ENCODE data around the gene SMIM33.
"Not testable (repeated sequence)": the region's sequence is repeated elsewhere in the genome, so short reads cannot be mapped to it uniquely, and the experiment has no call there.

The SMIM33 gene

DNA sequence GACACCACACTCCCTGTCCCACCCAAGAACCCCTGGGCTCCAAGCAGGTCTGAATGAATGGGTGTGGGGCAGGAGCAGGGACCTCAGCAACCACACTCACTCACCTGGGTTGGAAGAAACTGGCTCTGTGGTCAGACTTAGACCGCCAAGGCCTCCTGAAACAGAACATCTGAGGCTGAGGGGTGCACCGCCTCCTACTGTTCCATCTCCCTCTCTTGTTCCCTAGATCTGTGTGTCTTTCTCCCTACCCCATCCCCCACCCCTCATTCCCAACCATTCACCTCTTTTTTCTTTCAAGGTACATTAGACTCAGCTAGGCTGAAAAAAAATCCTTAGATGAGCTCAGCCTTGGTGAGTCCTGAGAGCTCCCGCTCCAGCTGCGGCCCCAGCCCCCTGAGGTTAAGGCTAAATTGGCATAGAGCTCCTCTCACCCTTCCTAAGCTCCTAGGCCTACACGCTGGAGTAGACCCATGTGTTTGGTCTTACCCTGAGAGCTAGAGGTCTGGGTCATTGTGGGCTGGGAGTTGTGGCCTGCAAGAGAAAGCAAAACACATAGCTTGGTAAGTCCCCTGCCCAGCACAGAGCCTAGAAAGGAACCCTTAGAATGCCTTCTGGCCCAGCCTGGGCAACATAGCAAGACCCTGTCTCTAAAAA lies 13.0 kb upstream of the SMIM33 start:
- DNase-seq: no peak

DNA sequence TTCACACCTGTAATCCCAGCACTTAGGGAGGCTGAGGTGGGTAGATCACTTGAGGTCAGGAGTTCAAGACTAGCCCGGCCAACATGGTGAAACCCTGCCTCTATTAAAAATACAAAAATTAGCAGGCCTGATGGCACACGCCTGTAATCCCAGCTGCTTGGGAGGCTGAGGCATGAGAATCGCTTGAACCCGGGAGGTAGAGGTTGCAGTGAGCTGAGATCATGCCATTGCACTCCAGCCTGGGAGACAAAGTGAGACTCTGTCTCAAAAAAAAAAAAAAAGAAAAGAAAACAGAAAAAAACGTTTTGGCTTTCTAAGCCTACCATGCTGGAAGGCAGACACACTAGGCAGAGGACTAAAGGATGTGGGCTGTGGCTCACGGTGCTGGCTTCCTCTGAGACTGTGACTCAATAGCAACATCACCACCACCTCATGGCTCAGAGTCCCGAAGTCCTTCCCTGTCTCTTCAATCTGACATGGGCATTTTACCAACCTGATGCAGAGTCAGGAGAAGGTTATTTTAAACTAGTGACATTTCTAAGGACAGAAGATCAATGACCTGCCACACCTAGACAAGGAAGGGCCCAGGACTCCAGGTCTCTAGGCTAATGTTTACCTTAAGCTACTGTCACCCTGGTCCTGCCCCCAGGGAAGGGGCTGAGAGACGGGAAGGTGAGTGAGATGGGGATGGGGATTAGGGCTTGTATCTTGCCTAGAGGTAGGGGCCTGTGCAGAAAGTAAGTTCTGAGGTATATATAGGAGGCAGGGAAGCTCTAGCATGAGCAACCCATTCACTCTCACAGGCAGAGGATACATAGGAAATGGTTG lies 12.0 kb upstream of the SMIM33 start:
- peak; percentile 57 for DNase-seq

DNA sequence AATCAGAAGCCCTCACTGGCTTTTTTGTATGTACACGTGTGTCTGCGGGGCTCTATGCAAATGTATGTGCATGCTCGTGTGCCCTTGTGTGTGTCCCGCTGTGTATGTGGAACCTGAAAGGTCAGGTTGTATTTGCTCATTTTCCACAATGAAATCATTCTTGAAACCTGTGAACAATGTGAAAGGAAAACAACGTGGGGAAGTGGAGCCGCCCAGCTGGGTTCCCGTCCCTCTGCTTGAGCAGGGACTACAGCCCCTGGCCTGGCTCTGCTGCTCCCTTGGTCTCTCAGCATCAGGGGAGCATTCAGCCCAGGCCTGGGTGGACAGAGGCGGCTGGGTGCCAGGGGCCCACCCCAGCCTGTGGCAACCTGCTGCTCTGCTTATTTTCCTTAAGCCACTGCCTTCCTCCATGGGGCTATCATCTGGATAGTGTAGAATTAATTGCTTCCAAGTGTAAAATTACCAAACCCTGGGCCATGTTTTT lies 11.3 kb upstream of the SMIM33 start:
- DNase-seq: no peak

DNA sequence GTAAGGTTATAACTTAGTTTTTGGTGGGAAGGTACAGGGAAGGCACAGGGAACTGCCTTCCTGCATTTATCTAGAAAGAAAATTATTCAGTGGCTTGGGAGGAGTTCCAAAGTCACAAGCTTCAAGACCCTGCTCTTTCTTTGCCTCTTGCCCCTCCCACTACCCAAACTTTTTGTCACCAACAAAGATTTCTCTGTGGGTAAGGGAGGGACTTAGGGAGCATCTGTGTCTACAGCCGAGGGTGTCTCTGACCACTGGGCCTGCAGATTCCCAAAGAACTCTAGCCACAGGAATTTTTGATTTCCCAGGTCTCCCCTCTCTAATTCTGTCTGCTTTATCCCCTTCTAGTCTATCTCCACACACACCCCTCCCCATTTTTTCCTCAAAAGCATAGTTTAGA lies 10.3 kb upstream of the SMIM33 start:
- DNase-seq: no peak

DNA sequence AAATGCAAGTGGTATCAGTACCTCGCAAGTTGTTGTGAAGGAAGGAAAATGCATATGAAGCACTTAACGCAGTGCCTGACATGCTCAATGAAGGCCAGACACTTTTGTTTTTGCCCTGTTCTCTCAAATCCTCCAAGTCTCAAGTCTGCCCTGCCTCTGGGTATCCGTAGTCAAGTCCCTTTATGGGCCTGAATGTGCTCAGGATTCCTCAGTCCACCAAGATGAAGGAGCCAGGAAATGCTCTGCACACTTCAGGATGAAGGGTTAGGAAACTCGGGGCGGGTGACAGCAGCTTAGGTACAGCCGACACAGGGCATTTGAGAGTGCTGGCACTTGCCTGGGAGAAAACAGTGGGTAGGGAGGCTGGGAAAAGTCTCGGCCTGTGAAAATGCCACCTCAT lies 9.6 kb upstream of the SMIM33 start:
- no peak for DNase-seq

DNA sequence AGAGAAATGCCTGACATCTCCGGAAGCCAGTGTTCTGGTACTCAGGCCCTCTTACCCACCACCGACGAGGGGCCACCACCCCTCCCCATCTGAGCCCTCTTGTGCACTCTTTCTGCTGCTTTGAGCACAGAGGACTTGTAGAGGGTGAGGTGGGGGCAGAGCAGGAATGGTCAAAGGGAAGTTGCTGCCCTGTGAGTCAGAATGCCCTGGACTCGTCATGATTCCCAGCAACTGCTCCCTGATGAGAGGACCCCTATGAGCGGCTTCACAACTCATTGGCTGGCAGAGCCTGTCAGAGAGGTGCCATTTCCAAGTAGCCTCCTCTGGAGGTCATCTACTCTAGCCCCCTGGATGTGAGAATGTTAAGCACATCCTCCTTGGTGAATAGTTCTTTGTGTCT lies 9.1 kb upstream of the SMIM33 start:
- no peak for DNase-seq

DNA sequence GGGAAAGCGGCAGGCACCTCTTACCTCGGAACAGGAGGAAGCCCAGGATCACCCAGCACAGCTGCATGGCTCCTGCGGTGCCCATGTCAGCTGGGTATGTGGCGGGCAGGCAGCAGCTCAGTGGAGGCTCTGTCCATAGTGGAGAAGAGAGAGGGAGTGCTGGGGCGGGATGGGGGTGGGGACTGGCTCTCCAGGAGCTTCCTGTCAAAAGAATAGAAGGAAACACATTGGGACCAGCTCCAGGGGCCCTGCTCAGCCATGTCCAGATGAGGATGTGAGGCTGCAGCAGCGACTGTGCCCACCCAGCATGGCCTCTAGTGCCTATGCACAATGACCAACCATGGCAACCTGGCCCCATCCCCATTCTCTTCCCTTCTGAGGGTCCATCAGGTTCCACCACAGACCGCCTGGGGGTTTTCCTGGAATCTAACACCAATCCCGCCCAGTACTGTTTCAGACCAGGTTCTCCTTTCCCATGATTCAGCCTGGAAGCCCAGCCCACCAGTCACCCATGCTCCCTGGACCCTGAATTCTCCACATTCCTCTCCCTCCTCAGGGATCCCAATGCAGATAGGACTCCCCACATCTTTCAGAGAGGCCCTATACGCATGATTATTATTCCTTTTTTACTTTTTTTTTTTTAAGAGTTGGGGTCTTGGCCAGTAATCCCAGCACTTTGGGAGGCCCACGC lies 8.1 kb upstream of the SMIM33 start, which contains the start of gene ECSCR:
TSS of gene ECSCR (minus strand) at position 158 of the 691 bp plus-strand sequence. CDS start at position 85, 73 bp downstream.
- no peak for DNase-seq

DNA sequence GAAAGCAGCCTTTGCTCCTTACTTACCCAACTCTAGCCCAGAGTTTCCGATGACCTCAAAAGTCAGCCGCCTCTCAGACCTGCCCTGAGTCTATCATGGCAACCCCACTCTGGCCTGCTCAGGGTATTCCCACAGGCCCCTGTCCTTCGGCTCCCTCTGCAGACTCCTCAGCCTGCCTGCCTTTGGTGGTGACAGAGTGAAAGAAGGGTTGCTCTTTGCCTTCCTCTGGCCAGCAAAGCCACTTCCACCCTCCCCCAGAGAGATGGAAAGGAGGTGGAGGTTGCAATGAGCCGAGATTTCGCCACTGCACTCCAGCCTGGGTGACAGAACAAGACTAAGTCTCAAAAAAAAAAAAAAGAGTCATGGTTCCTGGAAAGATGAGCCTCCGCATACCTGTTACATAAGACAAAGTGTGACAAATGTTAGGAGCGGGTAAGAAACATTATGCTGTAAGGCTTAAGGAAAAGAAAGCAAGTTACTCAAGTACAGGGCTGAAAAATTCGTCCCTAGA lies 2.3 kb upstream of the SMIM33 start:
- DNase-seq: no peak

DNA sequence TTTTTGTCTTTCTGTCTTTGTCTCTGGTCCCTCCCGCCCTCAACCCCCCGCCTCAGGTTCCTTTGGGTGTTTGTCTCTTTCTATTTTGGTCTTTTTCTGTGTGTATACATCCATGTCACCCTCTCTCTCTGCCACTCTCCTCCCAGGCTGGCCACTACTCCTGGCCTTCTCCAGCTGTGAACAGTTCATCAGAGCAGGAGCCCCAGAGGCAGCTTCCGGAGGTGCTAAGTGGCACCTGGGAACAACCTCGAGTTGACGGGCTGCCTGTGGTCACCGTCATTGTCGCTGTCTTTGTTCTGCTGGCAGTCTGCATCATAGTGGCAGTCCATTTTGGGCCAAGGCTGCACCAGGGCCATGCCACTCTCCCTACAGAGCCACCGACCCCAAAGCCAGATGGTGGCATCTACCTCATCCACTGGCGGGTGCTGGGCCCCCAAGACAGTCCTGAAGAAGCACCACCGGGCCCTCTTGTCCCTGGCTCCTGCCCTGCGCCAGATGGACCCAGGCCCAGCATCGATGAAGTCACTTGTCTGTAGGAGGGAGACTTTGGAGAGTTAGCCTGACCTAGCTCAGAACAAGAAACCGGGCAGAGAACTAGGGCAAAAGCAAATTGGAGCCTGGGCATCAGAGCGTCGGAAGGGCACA lies 1.7 kb downstream of the SMIM33 start:
- DNase-seq: no peak

DNA sequence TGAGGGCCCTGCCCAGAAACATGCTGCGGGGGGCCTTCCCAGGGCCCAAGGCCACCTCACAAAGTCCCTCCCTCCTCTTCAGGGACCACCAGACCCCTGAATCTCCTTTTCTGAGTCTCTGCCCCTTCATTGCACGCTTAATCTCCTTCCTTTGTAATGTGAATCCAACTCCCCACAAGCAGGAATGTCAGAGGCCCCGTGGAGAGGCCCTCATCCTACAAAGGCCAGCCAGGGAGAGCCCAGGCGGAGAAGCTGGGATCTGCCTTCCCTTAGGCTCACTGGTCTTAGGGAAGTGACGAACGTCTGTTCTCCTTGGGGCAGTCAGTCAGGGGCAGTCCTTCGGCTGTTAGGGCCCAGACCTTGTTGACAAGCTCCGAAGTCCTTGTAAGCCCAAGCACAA lies 2.3 kb downstream of the SMIM33 start:
- no peak for DNase-seq

DNA sequence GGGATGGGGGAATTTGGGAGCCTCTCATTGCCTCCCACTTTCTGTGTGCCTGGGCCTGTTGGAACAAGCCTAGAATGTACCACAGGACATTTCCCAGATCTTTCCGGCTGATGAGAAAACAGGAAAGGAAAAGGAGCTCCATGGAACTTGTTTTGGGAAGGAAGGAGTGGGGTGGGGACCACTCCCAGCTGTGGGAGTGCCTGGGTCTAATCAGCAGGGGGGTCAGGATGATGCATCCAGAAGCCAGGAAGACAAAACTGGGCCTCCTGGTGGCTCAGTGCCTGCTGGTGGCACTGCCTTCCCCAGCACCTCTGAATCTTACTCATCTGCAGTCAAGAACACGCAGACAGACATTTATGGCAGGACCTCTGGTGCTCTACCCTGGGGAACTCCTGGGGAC lies 2.8 kb downstream of the SMIM33 start:
- no peak for DNase-seq

DNA sequence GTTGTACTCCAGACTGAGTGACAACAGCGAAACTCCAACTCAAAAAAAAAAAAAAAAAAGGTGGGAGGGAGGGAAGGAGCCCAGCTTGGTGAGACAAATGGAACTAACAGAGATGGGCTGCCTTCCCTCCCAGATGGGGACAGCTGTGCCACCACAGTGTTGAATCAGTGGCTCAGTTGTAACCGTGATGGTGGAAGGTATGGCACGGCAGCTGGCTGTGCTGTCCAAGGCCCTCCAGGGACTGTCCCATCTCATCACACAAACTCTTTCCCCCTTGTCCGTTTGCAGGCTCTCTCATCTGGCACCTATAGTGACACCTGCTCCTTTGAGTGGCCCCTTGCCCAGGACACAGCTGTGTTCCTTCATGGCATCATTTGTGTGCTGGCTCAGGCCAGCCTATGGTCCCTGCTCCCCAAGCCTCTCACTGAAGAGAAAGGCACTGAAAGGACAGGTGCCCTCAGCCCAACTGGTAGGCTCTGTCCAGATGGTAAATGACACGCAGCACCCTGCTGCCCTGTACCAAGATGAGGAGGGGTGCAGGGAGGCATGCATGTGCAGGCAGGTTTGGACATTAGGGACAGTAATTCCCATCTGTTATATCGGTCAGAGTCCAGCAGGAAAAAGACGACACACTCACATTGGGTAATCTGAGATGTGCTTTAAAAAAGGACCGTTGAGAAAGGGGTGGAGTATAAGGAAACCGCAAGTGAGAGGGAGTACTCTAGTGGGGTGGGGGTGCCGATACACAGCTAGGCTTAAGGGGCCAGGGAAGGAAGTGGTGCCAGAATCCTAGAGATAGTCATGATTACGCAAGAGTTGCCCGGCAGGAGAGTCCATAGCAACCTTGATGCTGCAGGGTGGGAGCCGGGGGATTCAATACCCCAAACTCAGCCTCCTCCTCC lies 4.3 kb downstream of the SMIM33 start:
- DNase-seq: no peak

DNA sequence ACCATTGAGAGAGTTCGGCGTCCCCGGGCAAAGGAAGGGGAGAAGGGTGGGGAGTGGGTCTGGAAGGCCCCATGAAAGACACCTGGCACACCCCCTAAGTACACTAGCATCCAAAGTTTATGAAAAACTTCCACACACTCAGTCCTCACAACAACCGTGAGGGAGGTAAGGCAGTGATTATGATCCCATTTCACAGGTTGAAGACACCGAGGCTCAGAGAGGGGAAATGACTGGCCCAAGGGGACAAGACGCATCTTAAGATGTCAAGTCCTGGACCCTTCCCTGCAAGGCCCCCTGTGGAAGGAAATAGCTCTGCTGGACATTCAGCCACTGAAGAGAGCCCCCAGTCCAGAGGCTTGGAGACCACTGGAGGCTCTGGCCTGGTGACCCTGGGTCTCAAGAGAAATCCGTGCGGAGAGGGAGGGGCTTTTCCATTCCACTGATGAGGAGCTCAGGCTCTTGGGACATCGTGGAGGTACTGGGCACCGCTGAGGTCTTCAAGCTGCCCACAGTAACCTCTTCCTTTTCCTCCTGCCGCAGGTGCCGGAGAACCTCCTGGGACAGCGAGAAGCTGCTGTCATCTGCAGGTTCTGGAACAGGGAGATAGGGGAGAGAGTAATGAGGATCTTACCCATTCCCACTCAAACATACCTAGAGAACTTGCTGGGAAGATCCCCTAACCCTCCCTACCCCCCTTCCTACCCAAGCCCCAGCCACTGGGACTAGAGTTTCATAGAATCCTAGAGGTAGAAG lies 5.2 kb downstream of the SMIM33 start:
- DNase-seq: no peak

DNA sequence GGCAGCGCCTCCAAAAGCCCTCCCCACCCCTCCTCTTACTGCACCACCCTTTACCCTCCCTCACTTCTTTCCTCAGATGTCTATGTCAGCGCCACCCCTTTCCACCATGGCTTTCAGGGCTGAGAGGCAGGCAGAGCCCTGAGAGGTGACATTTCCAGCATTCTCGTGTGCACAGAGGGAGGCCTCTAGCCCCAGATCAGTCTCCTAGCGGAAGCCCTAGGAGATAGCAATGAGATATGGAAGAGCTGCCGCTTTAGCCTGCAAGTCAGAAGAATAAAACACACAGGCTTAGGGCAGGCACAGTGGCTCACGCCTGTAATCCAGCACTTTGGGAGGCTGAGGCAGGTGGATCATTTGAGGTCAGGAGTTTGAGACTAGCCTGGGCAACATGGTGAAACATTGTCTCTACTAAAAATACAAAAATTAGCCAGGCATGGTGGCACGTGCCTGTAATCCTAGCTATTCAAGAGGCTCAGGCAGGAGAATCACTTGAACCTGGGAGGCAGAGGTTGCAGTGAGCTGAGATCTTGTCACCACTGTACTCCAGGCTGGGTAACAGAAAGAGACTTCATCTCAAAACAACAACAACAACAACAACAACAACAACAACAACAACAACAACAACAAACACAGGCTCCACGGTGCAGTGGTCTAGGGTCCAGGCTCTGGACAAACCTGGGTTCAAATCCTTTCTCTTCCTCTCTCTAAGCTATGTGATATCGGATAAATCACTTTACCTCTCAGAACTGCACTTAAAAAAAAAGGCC lies 8.0 kb downstream of the SMIM33 start:
- not testable (repeated sequence) for DNase-seq

DNA sequence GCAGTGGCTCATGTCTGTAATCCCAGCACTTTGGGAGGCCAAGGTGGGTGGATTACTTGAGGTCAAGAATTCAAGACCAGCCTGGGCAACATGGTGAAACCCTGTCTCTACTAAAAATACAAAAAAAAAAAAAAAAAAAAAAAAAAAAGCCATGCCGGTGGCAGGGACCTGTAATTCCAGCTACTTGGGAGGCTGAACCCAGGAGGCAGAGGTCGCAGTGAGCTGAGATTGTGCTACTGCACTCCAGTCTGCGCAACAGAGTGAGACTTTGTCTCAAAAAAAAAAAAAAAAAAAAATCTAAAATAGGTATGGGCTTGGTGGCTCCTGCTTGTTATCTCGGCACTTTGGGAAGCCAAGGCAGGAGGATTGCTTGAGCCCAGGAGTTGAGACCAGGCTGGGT lies 8.9 kb downstream of the SMIM33 start:
- not testable (repeated sequence) for DNase-seq

DNA sequence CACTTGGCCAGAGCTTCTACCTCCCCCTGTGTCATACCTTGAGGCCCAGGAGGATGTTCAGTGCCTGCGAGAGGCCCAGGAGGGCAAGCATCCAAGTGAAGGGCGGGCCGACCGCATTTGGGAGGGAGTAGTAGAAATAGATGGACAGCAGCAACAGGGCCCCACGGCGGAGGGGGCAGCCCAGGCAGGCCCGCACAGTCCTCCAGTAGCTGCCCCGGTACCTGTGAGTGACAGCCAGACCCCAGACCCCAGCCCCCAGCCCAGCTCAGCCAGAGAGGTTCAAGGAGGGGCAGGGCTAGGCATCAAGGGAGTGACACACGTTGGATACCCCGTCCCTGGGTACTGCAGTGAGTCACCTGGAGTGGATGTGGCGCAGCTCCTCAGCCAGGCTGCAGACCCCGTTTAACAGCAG lies 10.3 kb downstream of the SMIM33 start:
- DNase-seq: peak; percentile 33

DNA sequence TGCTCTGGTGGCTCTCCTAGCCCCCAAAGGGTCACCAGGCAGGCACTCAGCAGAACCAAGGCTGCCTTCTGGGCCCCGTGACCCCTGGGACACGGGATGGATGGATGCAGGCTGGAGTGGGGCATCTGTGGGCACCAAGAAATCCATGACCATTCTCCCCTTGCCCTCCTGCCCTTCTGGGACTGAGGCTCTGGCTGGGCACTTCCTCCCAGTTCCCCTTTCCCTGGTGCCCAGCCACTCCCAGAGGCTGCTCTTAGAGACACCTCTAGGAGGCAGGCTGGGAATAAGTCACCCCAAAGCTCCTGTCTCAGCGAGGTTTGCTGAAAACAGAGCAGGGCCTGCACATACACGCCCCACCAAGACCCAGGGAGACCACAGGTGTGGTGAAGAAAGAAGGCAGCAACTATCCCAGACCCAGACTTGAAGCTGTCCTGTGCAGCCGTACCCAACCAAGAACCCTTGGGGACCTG lies 10.8 kb downstream of the SMIM33 start:
- DNase-seq: no peak

DNA sequence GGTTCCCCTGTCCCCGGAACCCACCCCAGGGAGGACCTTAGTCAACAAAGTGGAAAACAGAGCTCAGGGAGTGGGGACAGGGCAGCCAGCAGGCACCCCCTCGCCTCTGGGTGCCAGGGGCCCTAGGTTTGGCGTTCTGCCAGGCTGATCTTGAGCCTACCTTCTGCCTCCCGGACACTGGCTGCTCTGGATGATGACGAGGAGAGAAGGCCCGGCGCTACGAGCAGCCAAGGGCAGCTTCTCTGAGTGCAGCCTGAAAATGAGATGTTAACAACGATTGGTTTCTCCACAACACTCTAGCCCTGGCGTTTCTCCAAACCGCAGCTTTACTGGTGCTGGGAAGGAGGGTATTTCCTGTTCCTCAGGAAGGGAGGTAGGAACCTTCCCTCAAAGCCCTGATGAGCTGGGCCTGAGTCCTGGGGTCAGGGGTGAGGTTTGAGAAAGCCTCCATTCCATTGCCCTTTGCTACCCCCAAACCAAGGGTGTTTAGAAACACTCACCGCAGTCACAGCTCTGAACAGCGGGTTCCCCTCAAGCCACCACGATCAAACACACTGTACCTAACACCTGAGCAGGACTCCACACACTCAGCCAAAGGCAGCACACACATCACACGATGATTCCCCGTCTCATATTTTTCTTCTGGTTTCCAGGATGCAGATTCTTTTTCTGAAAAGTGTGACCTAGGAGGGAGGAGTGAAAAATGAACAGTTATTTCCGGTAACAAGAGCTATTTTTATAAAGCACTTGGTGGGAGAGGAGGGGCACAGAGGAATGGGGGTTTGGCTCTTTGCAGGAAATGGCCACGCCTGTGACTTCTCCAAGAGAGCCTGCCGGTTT lies 11.5 kb downstream of the SMIM33 start, which contains the start of gene STING1:
TSS of gene STING1 (minus strand) at position 709 of the 840 bp plus-strand sequence. CDS start 1,054 bp downstream, outside the sequence.
- DNase-seq: peak; percentile 50

DNA sequence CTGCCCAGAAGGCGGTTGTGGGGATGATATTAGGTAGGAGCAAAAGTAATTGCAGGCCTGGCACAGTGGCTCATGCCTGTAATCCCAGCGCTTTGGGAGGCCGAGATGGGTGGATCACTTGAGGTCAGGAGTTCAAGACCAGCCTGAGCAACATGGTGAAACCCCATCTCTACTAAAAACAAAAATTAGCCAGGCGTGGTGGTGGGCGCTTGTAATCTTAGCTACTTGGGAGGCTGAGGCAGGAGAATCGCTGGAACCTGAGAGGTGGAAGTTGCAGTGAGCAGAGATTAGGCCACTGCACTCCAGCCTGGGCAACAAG lies 12.0 kb downstream of the SMIM33 start:
- DNase-seq: not testable (repeated sequence)
